ENCODE measurements around the gene OGFOD3.

Gene OGFOD3

DNA sequence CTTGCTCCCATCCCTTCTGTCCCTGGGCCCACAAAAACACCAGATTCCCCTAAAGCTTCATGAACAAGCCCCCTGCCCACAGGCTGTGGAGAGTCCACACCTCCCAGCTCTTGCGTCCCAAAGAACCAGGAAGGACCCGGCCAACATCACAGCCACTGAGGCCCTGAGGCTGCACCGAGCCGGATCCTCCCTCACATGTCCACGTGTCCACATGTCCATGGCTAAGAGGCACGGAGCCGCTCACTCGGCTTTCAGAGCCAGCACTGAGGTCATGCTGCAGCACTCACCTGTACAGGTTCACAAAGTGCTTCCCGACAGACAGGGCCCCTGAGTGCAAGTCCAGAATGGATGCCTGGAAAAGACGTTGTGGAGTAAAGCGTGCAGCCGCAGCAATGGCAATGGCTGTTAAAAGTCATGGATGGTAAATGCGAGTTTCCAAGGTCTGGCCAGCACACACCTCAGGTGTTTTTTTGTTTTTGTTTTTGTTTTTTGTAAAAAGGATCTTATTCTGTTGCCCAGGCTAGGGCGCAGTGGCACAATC is 12.2 kb downstream of the OGFOD3 start:
- Histone ChIP-seq H3K36me3 (peaks cover 48% of the 10 kb centered on the region), H3K27me3 (ENCODE audit: insufficient read depth, low read depth, severe bottlenecking) (no peaks in the 10 kb centered on the region), H3K27ac (no peak overlapping the region), H3K9me3 (ENCODE audit: severe bottlenecking) (no peaks in the 10 kb centered on the region), H3K4me3 (ENCODE audit: low read depth, low read length) (no peak overlapping the region)
- no peak for DNase-seq
- TF ChIP-seq, protein P1, sequence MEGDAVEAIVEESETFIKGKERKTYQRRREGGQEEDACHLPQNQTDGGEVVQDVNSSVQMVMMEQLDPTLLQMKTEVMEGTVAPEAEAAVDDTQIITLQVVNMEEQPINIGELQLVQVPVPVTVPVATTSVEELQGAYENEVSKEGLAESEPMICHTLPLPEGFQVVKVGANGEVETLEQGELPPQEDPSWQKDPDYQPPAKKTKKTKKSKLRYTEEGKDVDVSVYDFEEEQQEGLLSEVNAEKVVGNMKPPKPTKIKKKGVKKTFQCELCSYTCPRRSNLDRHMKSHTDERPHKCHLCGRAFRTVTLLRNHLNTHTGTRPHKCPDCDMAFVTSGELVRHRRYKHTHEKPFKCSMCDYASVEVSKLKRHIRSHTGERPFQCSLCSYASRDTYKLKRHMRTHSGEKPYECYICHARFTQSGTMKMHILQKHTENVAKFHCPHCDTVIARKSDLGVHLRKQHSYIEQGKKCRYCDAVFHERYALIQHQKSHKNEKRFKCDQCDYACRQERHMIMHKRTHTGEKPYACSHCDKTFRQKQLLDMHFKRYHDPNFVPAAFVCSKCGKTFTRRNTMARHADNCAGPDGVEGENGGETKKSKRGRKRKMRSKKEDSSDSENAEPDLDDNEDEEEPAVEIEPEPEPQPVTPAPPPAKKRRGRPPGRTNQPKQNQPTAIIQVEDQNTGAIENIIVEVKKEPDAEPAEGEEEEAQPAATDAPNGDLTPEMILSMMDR (IDR thresholded peaks at IDR 0.05; ENCODE audit: low read depth, low read length): no peak

DNA sequence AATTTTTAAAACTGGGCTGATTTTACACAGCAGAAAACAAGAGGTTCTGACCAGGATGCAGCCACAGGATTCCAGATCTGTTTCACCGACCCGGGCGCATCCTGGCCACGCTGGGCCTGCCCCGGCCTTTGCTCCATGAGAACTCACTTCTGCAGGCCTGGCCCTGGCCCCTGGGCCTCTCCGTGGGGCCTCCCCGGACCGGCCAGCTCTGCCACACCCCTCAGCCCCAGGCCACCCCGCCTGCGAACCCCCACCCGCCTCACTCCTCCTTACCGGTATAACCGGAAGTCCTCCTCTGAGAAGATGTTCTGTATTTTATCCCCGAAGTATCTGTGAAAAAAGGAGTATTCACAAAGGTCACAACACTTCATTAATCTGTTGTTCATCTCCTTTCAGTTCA is 13.3 kb downstream of the OGFOD3 start:
- Histone ChIP-seq H3K36me3 (peaks cover 57% of the 10 kb centered on the region), H3K27ac (no peak overlapping the region), H3K27me3 (ENCODE audit: insufficient read depth, low read depth, severe bottlenecking) (no peaks in the 10 kb centered on the region), H3K9me3 (ENCODE audit: severe bottlenecking) (no peaks in the 10 kb centered on the region), H3K4me3 (ENCODE audit: low read depth, low read length) (no peak overlapping the region)
- DNase-seq: no peak
- TF ChIP-seq, protein P1 (IDR thresholded peaks at IDR 0.05; ENCODE audit: low read depth, low read length): no peak

DNA sequence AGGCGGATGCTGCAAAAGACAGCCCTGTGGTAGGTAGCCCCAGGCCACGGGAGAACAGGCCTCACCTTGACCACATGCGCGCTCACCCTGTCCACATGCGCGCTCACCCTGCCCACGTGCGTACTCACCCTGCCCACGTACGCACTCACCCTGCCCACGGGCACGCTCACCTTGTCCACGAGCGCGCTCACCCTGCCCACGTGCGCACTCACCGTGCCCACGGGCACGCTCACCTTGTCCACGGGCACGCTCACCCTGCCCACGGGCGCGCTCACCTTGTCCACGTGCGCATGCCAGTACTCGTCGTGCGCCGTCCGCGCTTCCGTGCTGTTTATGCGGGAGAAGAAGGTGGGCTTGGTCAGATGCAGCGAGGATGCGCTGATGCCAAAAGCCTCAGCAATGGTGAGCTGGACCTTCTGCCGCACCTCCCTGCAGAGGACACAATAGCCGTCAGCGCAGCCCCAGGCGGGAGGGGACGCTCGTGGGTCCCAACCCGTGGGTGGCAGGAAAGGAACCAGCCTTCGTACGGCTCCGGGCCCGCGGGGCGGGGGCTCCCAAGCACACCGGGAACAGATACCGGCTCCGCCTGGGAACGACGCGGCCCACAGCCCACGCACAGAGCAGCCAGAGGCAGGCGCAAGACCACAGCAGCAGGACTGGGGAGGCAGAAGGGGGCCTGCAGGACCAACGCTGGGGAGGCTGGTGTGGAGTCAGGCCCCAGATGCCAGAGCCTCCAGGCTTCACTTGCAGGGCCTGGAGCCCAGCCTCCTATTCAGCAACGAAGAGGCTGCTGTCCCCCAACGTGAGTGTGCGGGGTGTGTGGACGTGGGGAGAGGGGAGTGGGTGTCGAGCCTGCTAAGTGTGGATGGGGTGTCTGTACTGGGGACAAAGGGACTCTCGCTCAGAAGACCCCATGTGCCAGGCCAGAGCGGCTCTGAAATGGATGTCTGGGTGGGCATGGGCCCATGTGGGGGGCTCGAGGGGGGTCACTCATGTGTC is 14.4 kb downstream of the OGFOD3 start:
- no peak overlapping the region for H3K27ac ChIP-seq
- no peak overlapping the region for H3K4me3 ChIP-seq (ENCODE audit: low read depth, low read length)
- peaks cover 60% of the 10 kb centered on the region for H3K36me3 ChIP-seq
- TF ChIP-seq, protein P1 (IDR thresholded peaks at IDR 0.05; ENCODE audit: low read depth, low read length): no peak
- no peaks in the 10 kb centered on the region for H3K27me3 ChIP-seq (ENCODE audit: insufficient read depth, low read depth, severe bottlenecking)
- no peak for DNase-seq
- H3K9me3 ChIP-seq (ENCODE audit: severe bottlenecking): no peaks in the 10 kb centered on the region

DNA sequence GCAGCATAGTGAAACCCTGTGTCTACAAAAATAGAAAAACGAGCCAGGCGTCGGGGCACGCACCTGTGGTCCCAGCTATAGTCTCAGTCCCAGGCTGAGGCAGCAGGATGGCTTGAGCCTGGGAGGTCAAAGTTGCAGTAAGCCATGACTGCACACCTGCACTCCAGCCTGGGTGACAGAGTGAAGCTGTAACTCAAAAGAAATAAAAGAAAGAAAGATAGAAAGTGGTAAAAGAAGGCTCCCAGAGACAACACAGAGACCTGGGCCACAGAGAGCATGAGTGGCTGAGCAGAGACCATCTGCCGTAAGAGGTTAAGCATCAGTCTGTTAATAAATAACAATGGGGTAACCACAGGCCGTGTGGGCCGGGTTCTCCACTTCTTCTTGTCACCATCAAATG is 15.5 kb downstream of the OGFOD3 start:
- Histone ChIP-seq H3K27me3 (ENCODE audit: insufficient read depth, low read depth, severe bottlenecking) (no peaks in the 10 kb centered on the region), H3K4me3 (ENCODE audit: low read depth, low read length) (no peak overlapping the region), H3K36me3 (peaks cover 65% of the 10 kb centered on the region), H3K27ac (0 out of 2 replicates have a peak overlapping the region, but pooled peaks have one; percentile 6), H3K9me3 (ENCODE audit: severe bottlenecking) (no peaks in the 10 kb centered on the region)
- DNase-seq: no peak
- TF ChIP-seq, protein P1 (IDR thresholded peaks at IDR 0.05; ENCODE audit: low read depth, low read length): no peak

DNA sequence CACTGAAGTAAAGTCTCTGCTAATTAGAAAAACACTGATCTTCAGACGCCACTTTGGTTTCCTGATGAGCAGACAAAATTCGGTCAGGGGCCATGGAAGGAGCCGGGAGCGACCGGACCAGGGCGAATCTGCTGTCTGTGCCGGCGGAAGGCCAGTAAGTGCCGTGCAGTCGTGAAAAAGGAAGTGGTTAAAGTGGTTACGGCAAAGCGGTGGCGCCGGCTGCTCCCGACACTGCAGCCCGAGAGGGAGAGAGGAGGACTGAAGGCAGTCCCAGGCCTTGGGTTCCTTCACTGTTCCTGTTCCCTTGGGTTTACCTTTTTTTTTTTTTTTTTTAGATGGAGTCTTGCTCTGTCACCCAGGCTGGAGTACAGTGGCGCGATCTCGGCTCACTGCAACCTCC is 17.6 kb downstream of the OGFOD3 start:
- peaks cover 56% of the 10 kb centered on the region for H3K36me3 ChIP-seq
- no peak for DNase-seq
- TF ChIP-seq, protein P1 (IDR thresholded peaks at IDR 0.05; ENCODE audit: low read depth, low read length): no peak
- H3K9me3 ChIP-seq (ENCODE audit: severe bottlenecking): no peaks in the 10 kb centered on the region
- H3K4me3 ChIP-seq (ENCODE audit: low read depth, low read length): no peak overlapping the region
- peak overlapping the region; percentile 75 for H3K27ac ChIP-seq
- no peaks in the 10 kb centered on the region for H3K27me3 ChIP-seq (ENCODE audit: insufficient read depth, low read depth, severe bottlenecking)

Data from WERI-Rb-1 (cell line).